Stimulated activated CD4-positive, alpha-beta T cell treated with anti-CD3 and anti-CD28 coated beads, Interleukin-12 subunit alpha, Interleukin-12 subunit beta, amount 100 ng/mL, for 4 hours (primary cell): ENCODE data around the gene ARHGDIA.

Experiments
- DNase-seq: peaks from one replicate; pipeline ENCODE4 v3.0.0-alpha.2; 2020

ARHGDIA gene

GRCh38 chr17:81905993-81906392 lies 34.9 kb upstream of the ARHGDIA start:
- no peak for DNase-seq

GRCh38 chr17:81905424-81905875 lies 34.3 kb upstream of the ARHGDIA start:
- no peak for DNase-seq

DNA sequence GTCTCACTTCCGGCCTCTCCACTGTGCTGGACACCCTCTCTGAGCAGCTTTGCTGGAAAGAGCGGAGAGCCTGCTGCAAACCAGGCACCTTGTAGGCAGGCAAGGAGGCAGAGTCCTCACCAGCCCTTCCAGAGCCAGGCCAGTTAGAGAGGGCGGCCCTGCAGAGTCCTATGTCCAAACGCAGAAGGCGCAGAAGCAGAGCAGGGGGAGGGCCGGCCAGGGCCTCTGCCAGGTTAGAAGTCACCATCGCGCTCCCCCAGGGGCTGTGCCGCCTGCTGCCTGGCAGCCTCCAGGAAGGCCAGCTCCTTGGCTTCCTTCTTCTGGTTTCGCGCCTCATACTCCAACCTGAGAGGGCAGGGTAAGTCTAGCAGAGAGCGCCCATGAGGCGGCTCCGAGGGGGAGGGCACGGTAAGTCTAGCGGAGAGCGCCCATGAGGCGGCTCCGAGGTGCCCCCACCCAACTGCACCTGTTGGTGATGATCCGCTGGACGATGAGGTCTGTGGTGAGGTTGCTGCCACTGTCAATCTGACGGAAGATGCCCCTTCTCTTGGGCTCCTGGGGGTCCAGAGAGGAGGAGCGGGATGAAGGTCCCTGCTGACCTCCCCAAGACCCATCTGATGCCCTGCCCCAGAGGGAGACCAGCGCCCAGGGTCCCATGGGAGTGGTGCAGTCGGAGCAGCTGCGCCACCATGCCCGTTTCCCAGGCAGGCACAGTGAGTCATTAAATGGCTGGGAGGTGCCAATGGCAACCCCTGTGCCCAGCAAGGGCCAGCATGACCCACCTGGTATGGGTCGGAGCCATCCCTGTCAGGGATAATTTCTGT lies 33.7 kb upstream of the ARHGDIA start:
- no peak for DNase-seq

- DNase-seq = no peak
Measured at GRCh38 chr17:81903896-81904599, 32.9 kb upstream of the ARHGDIA start.

DNA sequence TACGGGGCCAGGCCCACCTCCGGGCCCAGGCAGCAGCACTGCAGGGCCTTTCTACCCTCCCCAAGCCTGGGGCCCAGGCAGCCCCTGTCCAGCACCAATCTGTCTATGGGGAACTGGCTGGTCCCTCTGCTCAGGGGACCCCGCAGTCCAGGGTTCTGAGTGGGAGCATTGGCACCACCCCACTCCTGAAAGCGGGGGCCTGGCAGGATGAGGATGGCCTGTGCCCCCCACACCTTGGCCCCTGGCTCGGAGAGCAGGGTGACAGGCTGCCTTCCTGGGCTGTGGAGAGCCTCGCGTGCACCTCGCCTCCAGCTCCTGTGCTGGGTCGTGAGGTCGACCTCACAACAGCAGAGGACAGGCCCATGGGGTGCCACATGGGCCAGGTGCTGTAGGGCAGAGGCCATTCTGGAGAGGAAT lies 32.3 kb upstream of the ARHGDIA start:
- DNase-seq = no peak

DNA sequence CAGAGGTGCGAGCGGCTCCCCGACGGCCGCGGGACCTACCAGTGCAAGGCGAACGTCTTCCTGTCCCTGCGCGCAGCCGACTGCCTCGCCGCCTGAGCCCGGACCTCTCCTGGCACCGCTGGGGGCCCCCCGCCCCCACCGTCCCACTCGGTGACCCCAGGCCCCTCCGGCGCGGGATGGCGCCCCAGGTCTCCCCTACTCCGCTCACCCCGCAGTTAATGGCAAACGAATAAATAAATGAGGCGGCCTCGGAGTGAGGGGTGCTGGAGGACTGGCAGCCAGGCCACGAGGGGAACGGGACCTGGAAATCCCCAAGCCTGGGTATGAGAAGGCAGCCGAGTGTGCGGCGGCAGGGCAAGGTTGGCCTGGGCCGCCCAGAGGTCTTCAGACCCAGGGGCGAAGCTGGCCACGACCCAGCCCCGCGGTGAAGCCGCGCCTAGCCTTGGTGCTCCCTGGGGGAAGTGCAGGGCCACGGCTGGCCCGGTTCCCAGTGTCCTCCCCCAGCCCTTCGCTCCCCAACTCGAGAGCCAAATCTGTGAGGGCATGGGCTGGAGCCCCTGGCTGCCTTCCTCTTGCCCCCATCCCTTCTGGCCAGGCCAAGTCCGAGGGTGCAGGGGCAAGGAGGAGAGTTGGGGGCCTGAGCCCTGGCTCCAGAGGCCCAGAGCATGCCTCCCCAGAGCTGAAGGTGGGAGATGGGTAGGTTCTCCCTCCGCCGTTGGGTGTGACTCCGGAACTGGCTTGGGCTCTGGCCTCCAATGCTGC lies 31.7 kb upstream of the ARHGDIA start:
- DNase-seq = no peak

DNA sequence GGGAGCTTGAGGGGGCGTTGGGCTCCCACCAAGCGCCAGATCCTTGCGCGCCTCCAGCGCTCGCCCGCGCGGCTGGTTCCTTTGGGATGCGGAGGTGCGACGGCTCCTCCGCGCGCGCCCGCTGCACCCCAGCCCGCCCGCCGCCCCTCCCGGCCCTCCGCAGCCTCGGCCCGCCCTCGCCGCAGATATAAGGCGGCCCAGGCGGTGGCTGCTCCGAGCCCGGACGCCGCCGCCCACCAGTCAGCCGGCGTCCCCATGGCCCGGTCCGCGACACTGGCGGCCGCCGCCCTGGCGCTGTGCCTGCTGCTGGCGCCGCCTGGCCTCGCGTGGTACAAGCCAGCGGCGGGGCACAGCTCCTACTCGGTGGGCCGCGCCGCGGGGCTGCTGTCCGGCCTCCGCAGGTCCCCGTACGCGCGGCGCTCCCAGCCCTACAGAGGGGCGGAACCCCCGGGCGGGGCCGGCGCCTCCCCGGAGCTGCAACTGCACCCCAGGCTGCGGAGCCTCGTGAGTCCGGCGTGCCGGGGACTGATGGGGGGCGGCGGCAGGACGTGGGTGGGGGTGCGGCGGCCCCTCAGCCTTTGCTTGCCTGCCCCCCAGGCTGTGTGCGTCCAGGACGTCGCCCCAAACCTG lies 31.0 kb upstream of the ARHGDIA start, which contains the start of gene NPB:
TSS of gene NPB (plus strand) at position 216 of the 630 bp plus-strand sequence. CDS start at position 256, 40 bp downstream.
- DNase-seq = no peak

DNA sequence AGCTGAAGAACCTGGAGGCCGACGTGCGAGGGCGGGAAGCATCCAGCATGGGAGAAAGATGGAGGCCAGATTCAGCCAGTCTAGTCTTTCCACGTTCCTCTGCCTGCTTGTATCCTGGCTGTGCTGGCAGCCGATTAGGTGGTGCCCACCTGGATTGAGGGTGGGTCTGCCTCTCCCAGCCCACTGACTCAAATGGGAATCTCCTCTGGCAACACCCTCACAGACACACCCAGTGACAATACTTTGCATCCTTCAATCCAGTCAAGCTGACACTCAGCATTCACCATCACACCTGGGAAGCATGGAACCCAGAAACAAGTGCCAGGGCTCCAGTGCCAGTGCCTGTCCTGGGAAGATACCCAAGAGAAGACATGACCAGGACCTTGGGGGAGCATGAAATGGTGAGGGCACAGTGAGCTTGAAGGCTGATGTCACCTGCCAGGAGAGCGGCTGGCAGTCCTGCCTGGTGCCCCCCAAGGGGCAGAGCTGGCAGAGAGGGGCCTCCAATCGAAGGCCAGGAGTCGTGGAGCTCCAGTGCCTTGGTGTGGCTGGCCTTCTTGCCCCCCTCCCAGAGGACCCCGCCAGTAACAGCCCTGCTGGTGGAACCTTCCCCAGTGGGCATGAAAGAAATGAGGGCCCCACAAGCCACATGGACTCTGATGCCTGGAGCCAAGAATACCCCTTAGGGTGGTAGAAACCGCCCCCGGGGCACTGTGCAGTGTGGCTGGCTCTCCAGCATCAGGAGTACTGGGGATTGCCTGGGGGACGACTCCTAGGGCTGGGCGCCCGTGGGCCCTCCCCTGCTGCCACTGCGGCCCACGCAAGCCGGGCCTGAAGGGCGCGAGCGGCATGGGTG lies 30.3 kb upstream of the ARHGDIA start:
- DNase-seq = no peak

GRCh38 chr17:81900181-81900820 lies 29.2 kb upstream of the ARHGDIA start:
- DNase-seq = no peak

- no peak for DNase-seq
Measured at GRCh38 chr17:81899514-81900166, 28.5 kb upstream of the ARHGDIA start.

DNA sequence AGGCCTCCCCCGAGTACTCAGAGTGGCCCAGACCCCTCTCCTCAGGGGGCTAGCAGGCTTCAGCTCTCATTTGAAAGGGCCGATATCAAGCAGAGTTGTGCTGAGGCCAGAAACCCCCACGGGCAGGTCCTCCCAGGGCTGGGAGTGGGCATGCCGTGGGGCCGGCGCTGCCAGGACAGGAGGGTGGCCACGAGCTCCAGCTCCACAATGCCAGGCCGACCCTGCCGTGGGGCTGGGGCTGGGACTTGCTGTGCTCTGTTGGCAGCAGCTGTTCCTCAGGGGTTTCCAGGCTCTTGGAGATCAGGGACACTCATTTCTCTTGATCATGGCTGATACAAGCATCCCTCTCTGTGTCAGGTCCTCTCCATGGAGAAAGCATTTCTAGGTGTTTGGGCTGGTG lies 27.7 kb upstream of the ARHGDIA start:
- DNase-seq = no peak

DNA sequence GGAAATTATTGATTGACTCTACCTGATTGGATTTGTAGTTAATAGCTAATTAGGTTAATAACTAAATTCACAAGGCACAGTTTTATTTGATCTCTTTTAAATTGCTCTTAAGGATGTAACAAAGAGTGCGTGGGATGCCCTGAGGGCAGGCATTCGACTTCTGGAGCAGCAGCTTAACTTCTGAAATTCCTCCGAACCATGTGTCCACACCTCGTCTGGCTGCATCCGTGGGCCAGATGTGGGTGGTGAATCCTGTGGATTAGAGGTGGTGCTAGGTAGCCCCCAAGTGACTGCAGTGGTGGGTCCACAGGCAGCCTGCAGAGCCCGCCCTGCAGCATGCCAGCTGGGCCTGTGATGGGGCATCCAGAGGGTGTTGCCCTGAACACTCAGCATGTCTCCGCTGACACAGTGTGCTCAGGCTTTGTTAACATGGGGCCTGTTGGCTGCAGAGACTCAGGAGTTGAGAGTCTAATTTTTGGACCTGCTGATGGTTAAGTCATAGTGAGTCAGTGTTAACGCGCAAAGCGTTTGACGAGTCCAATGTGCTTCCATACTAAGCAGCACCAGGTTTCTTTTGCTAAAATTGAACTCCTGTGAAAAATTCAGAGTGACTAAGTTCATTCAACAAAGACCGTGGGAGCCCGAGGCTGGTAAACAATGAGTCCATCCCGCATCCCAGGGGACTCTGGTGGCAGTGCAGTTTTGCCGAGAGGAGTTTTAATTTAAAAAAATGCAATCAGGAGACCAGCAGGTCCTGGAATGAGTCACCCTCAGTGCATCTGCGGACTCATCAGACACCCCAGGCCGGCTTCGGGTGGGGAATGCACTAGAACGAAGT lies 27.1 kb upstream of the ARHGDIA start:
- DNase-seq = no peak

GRCh38 chr17:81895400-81895799 lies 24.3 kb upstream of the ARHGDIA start:
- no peak for DNase-seq

- no peak for DNase-seq
Measured at GRCh38 chr17:81891303-81891552, 20.1 kb upstream of the ARHGDIA start.

- no peak for DNase-seq
Measured at GRCh38 chr17:81890447-81891302, 19.5 kb upstream of the ARHGDIA start.

DNA sequence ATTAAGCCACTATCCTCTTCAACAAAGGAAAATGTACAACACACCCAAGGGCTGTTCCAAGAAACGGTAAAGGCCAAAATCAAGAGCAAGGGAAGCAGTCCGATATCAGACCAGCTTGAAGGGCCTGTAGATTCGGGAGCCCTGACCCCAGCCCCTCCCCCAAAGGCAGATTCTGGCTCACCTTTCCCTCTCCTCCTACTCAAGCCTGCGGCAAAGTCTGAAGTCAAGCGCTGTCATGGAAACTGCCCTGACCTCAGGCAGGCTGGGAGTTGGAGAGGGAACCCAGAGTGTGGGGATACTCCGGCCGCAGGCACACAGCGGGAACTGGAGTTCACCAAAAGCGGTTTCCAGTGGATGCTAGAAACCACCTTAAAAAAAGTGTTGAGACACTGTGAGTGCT lies 18.5 kb upstream of the ARHGDIA start:
- DNase-seq = no peak

- DNase-seq = no peak
Measured at GRCh38 chr17:81888988-81889595, 18.0 kb upstream of the ARHGDIA start.

DNA sequence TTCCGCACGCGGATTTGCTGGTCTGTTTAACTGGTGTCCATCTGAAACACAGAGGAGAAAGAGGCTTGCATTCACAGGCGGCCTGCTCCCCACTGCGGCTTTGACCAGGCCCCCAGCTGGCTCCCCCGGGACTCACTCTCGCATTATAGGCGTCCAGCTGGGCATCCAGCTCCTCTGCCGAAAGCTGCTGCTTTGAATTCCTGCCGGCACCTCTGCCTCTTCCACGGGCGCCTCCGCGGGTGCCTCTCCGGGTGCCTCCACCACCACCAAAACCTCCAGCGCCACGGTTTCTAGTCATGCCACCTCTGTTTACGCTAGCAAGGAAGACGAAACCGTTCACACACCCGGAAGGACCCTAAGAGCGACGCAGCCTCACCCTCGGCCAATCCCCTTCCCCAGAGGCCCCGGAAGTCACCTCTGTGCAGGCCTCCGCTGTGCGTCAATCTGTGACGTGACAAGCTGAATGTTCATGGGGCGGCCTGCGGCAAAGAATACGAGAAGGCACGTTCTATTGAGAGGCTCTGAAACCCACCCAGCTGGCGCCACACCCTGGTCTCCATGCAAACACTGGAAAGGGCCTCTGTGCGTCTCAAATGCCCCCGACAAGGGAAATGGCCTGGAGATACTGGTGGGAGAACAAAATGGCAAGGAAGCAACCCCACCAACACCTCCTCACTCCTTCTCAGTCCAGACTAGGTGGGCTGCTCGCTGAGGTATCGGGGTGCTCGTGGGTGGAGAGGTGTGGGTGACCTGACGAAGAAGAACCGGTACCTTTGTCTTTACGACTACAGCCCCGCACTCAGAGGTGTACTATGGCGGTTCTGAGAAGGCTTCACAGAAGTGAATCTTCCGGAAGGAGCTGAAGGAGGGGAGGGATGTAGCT lies 17.2 kb upstream of the ARHGDIA start:
- no peak for DNase-seq
